Adrenal gland (tissue), 5 donors: ENCODE data around the gene RNF167.

Experiments
- CTCF ChIP-seq, 6 experiments: fragments of 450-650 bp in 4 of 6; fragments of 200-600 bp in 2 of 6; sonication (generic) in 1 of 6; IDR thresholded peaks; 1 replicate in 5 of 6; 2 replicates in 1 of 6; pipeline versions ENCODE4 v1.5.1 to v1.8.0; 2016 to 2021; ENCODE audit warnings: antibody characterized with exemption in 6 of 6, mild to moderate bottlenecking in 2 of 6, moderate library complexity in 1 of 6
- POLR2A ChIP-seq, 2 donors: fragments of 450-650 bp; IDR thresholded peaks; one replicate each; pipeline ENCODE4 v1.6.1; 2017; ENCODE audit warnings: antibody characterized with exemption in 2 of 2, mild to moderate bottlenecking in 2 of 2, moderate library complexity in 1 of 2
- donor health status: DM: no; HTN: no; CAD: no.

GRCh38 chr17:4908301-4908700, 31.8 kb upstream of the RNF167 start:
- no peak for TF ChIP-seq POLR2A (IDR thresholded peaks at IDR 0.05)
- no peak for TF ChIP-seq CTCF (IDR thresholded peaks at IDR 0.05)
